ENCODE measurements around the gene ADAMTS9.

The ADAMTS9 gene

DNA sequence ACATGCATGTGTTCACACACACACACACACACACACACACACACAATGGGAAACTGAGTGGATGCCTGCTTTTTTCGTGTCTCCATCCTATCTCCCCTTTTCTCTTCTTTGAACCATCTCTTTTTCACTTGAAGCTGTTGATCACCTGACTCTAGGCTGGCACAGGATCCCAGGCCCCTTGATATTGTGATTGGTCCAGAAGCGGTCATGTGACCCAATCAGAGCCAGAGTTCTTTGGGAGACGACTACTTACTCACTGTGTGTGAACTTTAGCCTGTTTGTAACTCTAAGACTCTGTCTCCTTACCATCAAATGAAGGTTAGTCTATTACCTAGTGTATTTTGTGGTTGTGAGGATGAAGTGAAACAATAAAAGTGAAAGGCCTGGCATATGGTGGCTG lies 172.9 kb downstream of the ADAMTS9 start:
- no peak overlapping the region for H3K4me3 ChIP-seq (ENCODE audit: control insufficient read depth, low read depth, low read length)
- TF ChIP-seq, protein P1, sequence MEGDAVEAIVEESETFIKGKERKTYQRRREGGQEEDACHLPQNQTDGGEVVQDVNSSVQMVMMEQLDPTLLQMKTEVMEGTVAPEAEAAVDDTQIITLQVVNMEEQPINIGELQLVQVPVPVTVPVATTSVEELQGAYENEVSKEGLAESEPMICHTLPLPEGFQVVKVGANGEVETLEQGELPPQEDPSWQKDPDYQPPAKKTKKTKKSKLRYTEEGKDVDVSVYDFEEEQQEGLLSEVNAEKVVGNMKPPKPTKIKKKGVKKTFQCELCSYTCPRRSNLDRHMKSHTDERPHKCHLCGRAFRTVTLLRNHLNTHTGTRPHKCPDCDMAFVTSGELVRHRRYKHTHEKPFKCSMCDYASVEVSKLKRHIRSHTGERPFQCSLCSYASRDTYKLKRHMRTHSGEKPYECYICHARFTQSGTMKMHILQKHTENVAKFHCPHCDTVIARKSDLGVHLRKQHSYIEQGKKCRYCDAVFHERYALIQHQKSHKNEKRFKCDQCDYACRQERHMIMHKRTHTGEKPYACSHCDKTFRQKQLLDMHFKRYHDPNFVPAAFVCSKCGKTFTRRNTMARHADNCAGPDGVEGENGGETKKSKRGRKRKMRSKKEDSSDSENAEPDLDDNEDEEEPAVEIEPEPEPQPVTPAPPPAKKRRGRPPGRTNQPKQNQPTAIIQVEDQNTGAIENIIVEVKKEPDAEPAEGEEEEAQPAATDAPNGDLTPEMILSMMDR (IDR thresholded peaks at IDR 0.05; ENCODE audit: control insufficient read depth, insufficient read depth, low read depth, low read length, missing control alignments) = no peak
- DNase-seq (ENCODE audit: low read depth) = no peak

DNA sequence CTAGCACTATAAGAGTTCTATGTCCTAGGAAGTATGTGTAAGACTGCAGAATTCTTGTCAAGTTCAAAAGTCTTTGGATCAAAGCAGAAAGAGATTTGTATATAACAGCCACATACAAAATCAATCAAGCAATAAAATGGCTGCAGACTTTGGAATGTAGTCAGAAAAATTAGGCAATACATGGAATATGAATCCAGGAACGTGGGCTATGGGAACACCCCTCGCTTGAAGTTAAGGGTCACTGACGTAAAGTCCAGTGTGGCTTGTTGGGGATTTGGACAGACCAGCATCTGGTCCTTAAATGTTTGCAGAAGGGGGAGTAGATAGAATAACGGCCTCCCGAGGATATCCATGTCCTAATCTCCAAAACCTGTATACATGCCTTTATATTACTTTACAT lies 178.6 kb downstream of the ADAMTS9 start:
- TF ChIP-seq, protein P1 (IDR thresholded peaks at IDR 0.05; ENCODE audit: control insufficient read depth, insufficient read depth, low read depth, low read length, missing control alignments) = no peak
- H3K4me3 ChIP-seq (ENCODE audit: control insufficient read depth, low read depth, low read length) = no peak overlapping the region
- DNase-seq (ENCODE audit: low read depth) = no peak

GRCh38 chr3:64508140-64508539 lies 179.7 kb downstream of the ADAMTS9 start:
- DNase-seq (ENCODE audit: low read depth) = no peak
- TF ChIP-seq, protein P1 (IDR thresholded peaks at IDR 0.05; ENCODE audit: control insufficient read depth, insufficient read depth, low read depth, low read length, missing control alignments) = no peak
- no peak overlapping the region for H3K4me3 ChIP-seq (ENCODE audit: control insufficient read depth, low read depth, low read length)

- DNase-seq (ENCODE audit: low read depth) = no peak
- TF ChIP-seq, protein P1 (IDR thresholded peaks at IDR 0.05; ENCODE audit: control insufficient read depth, insufficient read depth, low read depth, low read length, missing control alignments) = no peak
These were observed 181.5 kb downstream of the ADAMTS9 start for GRCh38 chr3:64506255-64506654.

DNA sequence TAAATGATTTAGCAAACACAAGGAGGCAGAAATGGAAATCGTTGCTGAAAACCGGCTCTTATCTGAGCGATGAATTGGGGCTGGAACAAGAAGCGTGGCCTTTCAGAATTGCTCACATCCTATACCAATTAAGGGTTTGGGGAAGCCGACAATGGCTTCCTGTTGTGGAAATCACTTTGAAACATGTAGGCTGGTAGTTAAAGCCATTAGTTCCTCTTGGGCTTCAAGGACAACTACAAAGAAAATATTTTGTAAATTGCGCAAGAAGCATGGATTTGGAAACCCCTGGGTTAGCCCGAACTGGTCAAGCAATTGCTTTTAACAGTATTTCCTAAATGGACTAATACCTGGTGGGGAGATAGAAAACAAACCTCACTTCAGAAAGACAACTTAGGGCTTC lies 182.4 kb downstream of the ADAMTS9 start:
- TF ChIP-seq, protein P1 (IDR thresholded peaks at IDR 0.05; ENCODE audit: control insufficient read depth, insufficient read depth, low read depth, low read length, missing control alignments) = no peak
- DNase-seq (ENCODE audit: low read depth) = no peak
- H3K4me3 ChIP-seq (ENCODE audit: control insufficient read depth, low read depth, low read length) = no peak overlapping the region

More at GRCh38 chr3:64506255-64506654, 181.5 kb downstream of the ADAMTS9 start:
- no peak overlapping the region for H3K4me3 ChIP-seq (ENCODE audit: control insufficient read depth, low read depth, low read length)

DNA sequence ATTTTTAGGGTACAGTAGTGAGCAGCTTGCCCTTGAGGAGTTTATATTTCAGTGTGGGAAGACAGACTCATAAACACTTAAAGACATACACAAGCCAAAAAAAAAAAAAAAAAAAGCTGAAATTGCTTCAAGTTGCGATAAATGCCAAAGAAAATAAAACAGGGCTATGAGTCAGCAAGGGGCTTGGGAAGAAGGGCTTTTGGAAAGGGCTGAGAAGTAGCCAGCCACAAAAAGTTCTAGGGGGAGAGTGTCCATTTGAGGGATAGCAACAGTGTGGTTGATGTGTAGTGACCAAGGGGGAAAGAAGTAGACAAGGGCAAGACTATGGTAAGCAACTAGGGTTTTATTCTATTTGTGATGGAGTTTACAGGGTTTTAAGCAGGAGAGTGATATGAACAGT lies 185.5 kb downstream of the ADAMTS9 start:
- DNase-seq (ENCODE audit: low read depth) = no peak
- no peak overlapping the region for H3K4me3 ChIP-seq (ENCODE audit: control insufficient read depth, low read depth, low read length)
- TF ChIP-seq, protein P1 (IDR thresholded peaks at IDR 0.05; ENCODE audit: control insufficient read depth, insufficient read depth, low read depth, low read length, missing control alignments) = no peak
